H1 (cell line): ENCODE results near the gene CACNA1B. TPM values are rescaled to one million over a fixed set of nuclear protein-coding genes. Genes with fewer than 3 reads are reported as not detected.

Experiments
- CTCF ChIA-PET: fragments of 300-600 bp; sonication (Branson Sonifier 250); formaldehyde crosslinking; loops from one replicate; lab custom pipeline; 2021; ENCODE audit not compliant: partially characterized antibody; lab: Charles Lee
- POLR2A ChIA-PET: fragments of 300-600 bp; sonication (Branson Sonifier 250); formaldehyde crosslinking; loops from one replicate; lab custom pipeline; 2021; ENCODE audit warnings: inconsistent platforms; ENCODE audit not compliant: partially characterized antibody; lab: Charles Lee
- DNase-seq, 2 experiments: peaks; one replicate each; pipeline versions ENCODE4 v3.0.0 to v3.0.0-alpha.2; 2010 to 2022; ENCODE audit warnings: low spot score in 2 of 2, low read depth in 1 of 2, mixed read lengths in 1 of 2
- FAIRE-seq: peaks from 2 replicates; lab custom pipeline; 2011; peaks lifted over from hg19 to GRCh38; lab: Jason Lieb, UNC
- H2AFZ ChIP-seq: 2 replicates; pipeline ENCODE4 v1.8.1; 2012; ENCODE audit warnings: low read length, inconsistent platforms
- H2AK5ac ChIP-seq: 2 replicates; pipeline ENCODE4 v1.6.1; 2013; ENCODE audit warnings: low read depth, low read length
- H2BK120ac ChIP-seq: replicated peaks from 2 replicates; pipeline ENCODE3; 2013; ENCODE audit warnings: low read depth, low read length, inconsistent platforms
- H2BK12ac ChIP-seq: 2 replicates; pipeline ENCODE4 v1.6.1; 2013; ENCODE audit warnings: low read depth, low read length
- H2BK15ac ChIP-seq: 2 replicates; pipeline ENCODE4 v1.6.1; 2013; ENCODE audit warnings: low read length
- H2BK20ac ChIP-seq: 2 replicates; pipeline ENCODE4 v1.6.1; 2013; ENCODE audit warnings: low read length
- H2BK5ac ChIP-seq: 2 replicates; pipeline ENCODE4 v1.6.1; 2013; ENCODE audit warnings: low read depth, low read length
- H3K14ac ChIP-seq: 2 replicates; pipeline ENCODE4 v1.6.1; 2013; ENCODE audit warnings: inconsistent platforms; ENCODE audit not compliant: insufficient read length
- H3K18ac ChIP-seq: 2 replicates; pipeline ENCODE4 v1.6.1; 2013; ENCODE audit warnings: low read length; ENCODE audit errors: extremely low read depth
- H3K23ac ChIP-seq: 2 replicates; pipeline ENCODE4 v1.6.1; 2013; ENCODE audit warnings: inconsistent platforms; ENCODE audit not compliant: insufficient read length
- H3K23me2 ChIP-seq: 2 replicates; pipeline ENCODE4 v1.6.1; 2013; ENCODE audit warnings: low read depth, low read length
- H3K27ac ChIP-seq: 2 replicates; pipeline ENCODE4 v1.6.1; 2011; ENCODE audit warnings: low read depth, low read length, inconsistent platforms
- H3K27me3 ChIP-seq, 4 experiments: replicated peaks in 1 of 4; 1 replicate in 1 of 4; 2 replicates in 3 of 4; pipeline versions ENCODE4 v1.6.1 to v1.8.1; 2011 to 2013; ENCODE audit warnings: low read length in 3 of 4, mild to moderate bottlenecking in 3 of 4, inconsistent platforms in 2 of 4, mixed read lengths in 2 of 4, moderate library complexity in 1 of 4; ENCODE audit not compliant: control insufficient read depth in 3 of 4, insufficient read depth in 3 of 4; ENCODE audit errors: extremely low read depth in 1 of 4
- H3K36me3 ChIP-seq, 4 experiments: 2 replicates each; pipeline versions ENCODE4 v1.6.1 to v1.8.1; 2011 to 2013; ENCODE audit warnings: mild to moderate bottlenecking in 4 of 4, low read length in 3 of 4, moderate library complexity in 2 of 4, control low read depth in 1 of 4, inconsistent platforms in 1 of 4; ENCODE audit not compliant: insufficient read depth in 4 of 4, control insufficient read depth in 2 of 4
- H3K4ac ChIP-seq: replicated peaks from 2 replicates; pipeline ENCODE3; 2013; ENCODE audit warnings: low read length, low read depth, mixed read lengths, inconsistent platforms; ENCODE audit not compliant: insufficient read length
- H3K4me1 ChIP-seq, 4 experiments: replicated peaks in 1 of 4; 1 replicate in 1 of 4; 2 replicates in 3 of 4; pipeline versions ENCODE4 v1.6.1 to v1.8.1; 2011 to 2013; ENCODE audit warnings: low read length in 3 of 4, inconsistent platforms in 2 of 4, mixed read lengths in 1 of 4; ENCODE audit not compliant: insufficient read depth in 4 of 4, control insufficient read depth in 3 of 4
- H3K4me2 ChIP-seq, 2 experiments: 2 replicates each; pipeline versions ENCODE4 v1.6.1 to v1.8.1; 2011 to 2013; ENCODE audit warnings: low read depth in 2 of 2, low read length in 2 of 2, control low read depth in 1 of 2, inconsistent platforms in 1 of 2, mild to moderate bottlenecking in 1 of 2; ENCODE audit not compliant: insufficient read depth in 1 of 2
- H3K4me3 ChIP-seq, 4 experiments: fragments of 200-600, 300-600 bp in 1 of 4; sonication (generic), shearing (Covaris generic), sonication (Bioruptor Twin) in 1 of 4; 2 replicates each; pipeline versions ENCODE4 v1.5.1 to v1.8.1; 2011 to 2016; ENCODE audit warnings: low read length in 4 of 4, low read depth in 3 of 4, control low read depth in 2 of 4, inconsistent platforms in 2 of 4, mild to moderate bottlenecking in 2 of 4, mixed read lengths in 1 of 4, moderate library complexity in 1 of 4; ENCODE audit not compliant: insufficient read depth in 2 of 4; ENCODE audit errors: extremely low read depth in 1 of 4
- H3K56ac ChIP-seq: replicated peaks from 2 replicates; pipeline ENCODE3; 2013; ENCODE audit warnings: low read depth, mild to moderate bottlenecking, mixed read lengths, low read length, inconsistent platforms; ENCODE audit not compliant: insufficient read length
- H3K79me1 ChIP-seq: 2 replicates; pipeline ENCODE4 v1.6.1; 2013; ENCODE audit warnings: low read depth, low read length, control low read depth
- H3K79me2 ChIP-seq, 2 experiments: 2 replicates each; pipeline versions ENCODE4 v1.6.1 to v1.8.1; 2012 to 2013; ENCODE audit warnings: low read length in 2 of 2, mild to moderate bottlenecking in 2 of 2, inconsistent platforms in 1 of 2; ENCODE audit not compliant: insufficient read depth in 2 of 2, control insufficient read depth in 1 of 2
- H3K9ac ChIP-seq, 4 experiments: replicated peaks in 1 of 4; 1 replicate in 1 of 4; 2 replicates in 3 of 4; pipeline versions ENCODE4 v1.6.1 to v1.8.1; 2011 to 2013; ENCODE audit warnings: low read depth in 3 of 4, low read length in 3 of 4, control low read depth in 2 of 4, mild to moderate bottlenecking in 2 of 4, moderate library complexity in 2 of 4, inconsistent platforms in 1 of 4; ENCODE audit errors: extremely low read depth in 1 of 4
- H3K9me3 ChIP-seq, 2 experiments: 2 replicates each; pipeline versions ENCODE4 v1.6.1 to v1.8.1; 2012 to 2013; ENCODE audit warnings: mild to moderate bottlenecking in 2 of 2, moderate library complexity in 2 of 2, control low read depth in 1 of 2, inconsistent platforms in 1 of 2, low read depth in 1 of 2, low read length in 1 of 2, mixed read lengths in 1 of 2; ENCODE audit not compliant: insufficient read depth in 2 of 2
- H4K20me1 ChIP-seq, 2 experiments: replicated peaks in 1 of 2; 2 replicates each; pipeline versions ENCODE3 to v1.8.1; 2011 to 2013; ENCODE audit warnings: inconsistent platforms in 2 of 2, low read length in 2 of 2, mild to moderate bottlenecking in 1 of 2; ENCODE audit not compliant: insufficient read depth in 2 of 2, control insufficient read depth in 1 of 2
- H4K5ac ChIP-seq: 2 replicates; pipeline ENCODE4 v1.6.1; 2013; ENCODE audit warnings: low read length, low read depth, mixed read lengths, inconsistent platforms; ENCODE audit not compliant: insufficient read length
- H4K8ac ChIP-seq: 2 replicates; pipeline ENCODE4 v1.8.0; 2013; ENCODE audit warnings: mild to moderate bottlenecking, moderate library complexity, low read length, inconsistent platforms; ENCODE audit not compliant: insufficient read depth; ENCODE audit errors: extremely low read depth
- H4K91ac ChIP-seq: replicated peaks from 2 replicates; pipeline ENCODE3; 2013; ENCODE audit warnings: low read length, mixed read lengths, inconsistent platforms; ENCODE audit not compliant: insufficient read length
- E2F6 ChIP-seq: IDR thresholded peaks from 2 replicates; pipeline ENCODE4 v1.6.1; 2012; ENCODE audit warnings: inconsistent platforms
- EP300 ChIP-seq, 2 experiments: IDR thresholded peaks; 1 replicate in 1 of 2; 2 replicates in 1 of 2; pipeline ENCODE4 v1.6.1; 2011 to 2012; ENCODE audit warnings: low read depth in 2 of 2, low read length in 2 of 2, mild to moderate bottlenecking in 2 of 2, borderline replicate concordance in 1 of 2, inconsistent platforms in 1 of 2, moderate library complexity in 1 of 2
- JUND ChIP-seq: IDR thresholded peaks from 2 replicates; pipeline ENCODE4 v1.6.1; 2011; ENCODE audit warnings: mild to moderate bottlenecking, improper control_type of control experiment, low read length
- POLR2A ChIP-seq, 2 experiments: IDR thresholded peaks; 1 replicate in 1 of 2; 2 replicates in 1 of 2; pipeline ENCODE4 v1.6.1; 2011; ENCODE audit warnings: low read depth in 2 of 2, low read length in 2 of 2, mild to moderate bottlenecking in 2 of 2; ENCODE audit errors: control extremely low read depth in 1 of 2
- RBBP5 ChIP-seq: IDR thresholded peaks from 2 replicates; pipeline ENCODE4 v1.7.1; 2012; ENCODE audit warnings: low read depth, mild to moderate bottlenecking, inconsistent platforms, low read length, moderate library complexity, borderline replicate concordance
- SRF ChIP-seq: IDR thresholded peaks from 2 replicates; pipeline ENCODE4 v1.6.1; 2011; ENCODE audit warnings: mild to moderate bottlenecking, low read depth, low read length, moderate library complexity
- TAF1 ChIP-seq: IDR thresholded peaks from 2 replicates; pipeline ENCODE4 v1.6.1; 2011; ENCODE audit warnings: mild to moderate bottlenecking, low read depth, low read length
- WGBS, 2 experiments: shearing (Covaris generic) in 1 of 2; methylation state at CpG; one replicate each; pipeline versions ENCODE4 v1.1.6 to v1.1.7; 2013 to 2015; ENCODE audit warnings: low lambda C conversion rate in 2 of 2, mixed read lengths in 2 of 2, inconsistent platforms in 1 of 2, low coverage in 1 of 2, missing lambda C conversion rate in 1 of 2; ENCODE audit not compliant: insufficient replicate concordance in 2 of 2, insufficient coverage in 1 of 2, insufficient read length in 1 of 2; ENCODE audit errors: extremely low coverage in 1 of 2, missing lambda C conversion rate in 1 of 2; 5-methylcytosine and 5-hydroxymethylcytosine counted together
- polyA plus RNA-seq, 7 experiments: library from polyadenylated mRNA; depleted of rRNA in 3 of 7; stranded (reverse) in 5 of 7; unstranded in 2 of 7; fragments of >200 nt in 5 of 7; fragments of 200-250 nt in 2 of 7; gene quantifications; 1 replicate in 5 of 7; 2 replicates in 1 of 7; 4 replicates in 1 of 7; pipeline versions ENCODE4 v1.2.1 to v1.2.3, GENCODE V29; 2011 to 2013; ENCODE audit warnings: missing spikeins in 2 of 7, mixed read lengths in 2 of 7
- total RNA-seq: library from RNA; stranded (reverse); fragmentation: NEBNext Ultra II Directional; extraction: Animal tissue kit (Norgen Biotek cat#: 25700); gene quantifications from 2 replicates; pipeline ENCODE4 v1.2.1, GENCODE V29; 2021

Gene CACNA1B
- total and polyA plus RNA-seq, 2 of the 8 experiments (the other 6 are each of a cell fraction or from before 2014, with no cell fraction given): 1.5 to 5.7 TPM

GRCh38 chr9:137838576-137838975, 39.0 kb upstream of the CACNA1B start:
- Histone ChIP-seq H3K4me1 (no peaks in the 10 kb centered on the region; a peak in 1 of 7 replicates), H3K9me3 (no peaks in the 10 kb centered on the region; a peak in 1 of 4 replicates), H3K14ac (no peak overlapping the region), H2BK20ac (no peak overlapping the region), H3K27ac (no peak overlapping the region), H3K79me2 (no peaks in the 10 kb centered on the region), H3K27me3 (no peaks in the 10 kb centered on the region), H3K9ac (no peak overlapping the region), H3K36me3 (peaks cover 3 to 23% (median 6%) of the 10 kb centered on the region in 4 experiments; a peak in 7 of 8 replicates), H2BK15ac (no peak overlapping the region), H3K23ac (no peak overlapping the region), H2BK5ac (no peak overlapping the region), H3K4ac (no peak overlapping the region), H4K5ac (no peak overlapping the region), H2BK12ac (no peak overlapping the region), H3K79me1 (no peaks in the 10 kb centered on the region), H2AFZ (no peak overlapping the region), H4K8ac (peak overlapping the region; percentile 54; the same call in 1 of the 2 replicates), H2AK5ac (no peak overlapping the region), H4K20me1 (peaks cover 1 to 2% of the 10 kb centered on the region in 2 experiments), H4K91ac (no peak overlapping the region), H3K4me3 (no peak overlapping the region), H3K4me2 (no peak overlapping the region), H3K23me2 (no peaks in the 10 kb centered on the region), H3K18ac (no peak overlapping the region), H2BK120ac (no peak overlapping the region), H3K56ac (no peak overlapping the region)
- no peak for FAIRE-seq
- ChIA-PET POLR2A (interaction anchor here (0.7 kb wide), 1 partner anchor 36 kb away, joined by 3 read pairs; no protein-coding TSS in a partner anchor), CTCF (no interaction called here)
- no peak for DNase-seq
- WGBS, 2 experiments: 89% methylated on average over 10 of the region's 10 CpGs; no CpG with 5 or more reads in 1 of the 2 experiments
- TF ChIP-seq POLR2A (IDR thresholded peaks at IDR 0.05; ENCODE audit: control extremely low read depth in 1 of 2, low read depth in 2 of 2, low read length in 2 of 2) (no peak), SRF (no peak), TAF1 (no peak), JUND (no peak), E2F6 (no peak), EP300 (IDR thresholded peaks at IDR 0.05; ENCODE audit: borderline replicate concordance in 1 of 2, low read depth in 2 of 2, low read length in 2 of 2) (no peak), RBBP5 (no peak)
